Measurements from ENCODE around the gene PFN2.
"Not testable (repeated sequence)": the region's sequence is repeated elsewhere in the genome, so short reads cannot be mapped to it uniquely, and the experiment has no call there.

Gene PFN2

GRCh38 chr3:149983628-149984027 is 12.9 kb upstream of the PFN2 start:
- no peaks in the 10 kb centered on the region for H3K36me3 ChIP-seq (ENCODE audit: control insufficient read depth, low read length)
- H3F3A ChIP-seq (ENCODE audit: control insufficient read depth, insufficient read depth): no peaks in the 10 kb centered on the region
- no peaks in the 10 kb centered on the region for H3K4me1 ChIP-seq (ENCODE audit: control insufficient read depth, low read length)
- H3K27me3 ChIP-seq (ENCODE audit: control insufficient read depth, low read length): no peaks in the 10 kb centered on the region
- TF ChIP-seq, protein P1, sequence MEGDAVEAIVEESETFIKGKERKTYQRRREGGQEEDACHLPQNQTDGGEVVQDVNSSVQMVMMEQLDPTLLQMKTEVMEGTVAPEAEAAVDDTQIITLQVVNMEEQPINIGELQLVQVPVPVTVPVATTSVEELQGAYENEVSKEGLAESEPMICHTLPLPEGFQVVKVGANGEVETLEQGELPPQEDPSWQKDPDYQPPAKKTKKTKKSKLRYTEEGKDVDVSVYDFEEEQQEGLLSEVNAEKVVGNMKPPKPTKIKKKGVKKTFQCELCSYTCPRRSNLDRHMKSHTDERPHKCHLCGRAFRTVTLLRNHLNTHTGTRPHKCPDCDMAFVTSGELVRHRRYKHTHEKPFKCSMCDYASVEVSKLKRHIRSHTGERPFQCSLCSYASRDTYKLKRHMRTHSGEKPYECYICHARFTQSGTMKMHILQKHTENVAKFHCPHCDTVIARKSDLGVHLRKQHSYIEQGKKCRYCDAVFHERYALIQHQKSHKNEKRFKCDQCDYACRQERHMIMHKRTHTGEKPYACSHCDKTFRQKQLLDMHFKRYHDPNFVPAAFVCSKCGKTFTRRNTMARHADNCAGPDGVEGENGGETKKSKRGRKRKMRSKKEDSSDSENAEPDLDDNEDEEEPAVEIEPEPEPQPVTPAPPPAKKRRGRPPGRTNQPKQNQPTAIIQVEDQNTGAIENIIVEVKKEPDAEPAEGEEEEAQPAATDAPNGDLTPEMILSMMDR (IDR thresholded peaks at IDR 0.05; ENCODE audit: low read depth, low read length, poor library complexity, severe bottlenecking): no peak
- no peak for TF ChIP-seq EZH2phosphoT487 (IDR thresholded peaks at IDR 0.05; ENCODE audit: borderline replicate concordance, low read length)
- no peaks in the 10 kb centered on the region for H3K9me2 ChIP-seq (replicated peaks; ENCODE audit: control insufficient read depth, low read length)
- H4K20me1 ChIP-seq (ENCODE audit: control insufficient read depth, insufficient read depth, low read depth, low read length): no peaks in the 10 kb centered on the region
- no peaks in the 10 kb centered on the region for H3K9me3 ChIP-seq (ENCODE audit: control insufficient read depth, insufficient read depth, low read length)
- H3K27ac ChIP-seq (ENCODE audit: low read depth, low read length): no peak overlapping the region
- H3K79me2 ChIP-seq (ENCODE audit: control insufficient read depth, low read length): no peaks in the 10 kb centered on the region
- no peak overlapping the region for H3K4me2 ChIP-seq (ENCODE audit: low read length)
- H3K4me3 ChIP-seq (ENCODE audit: low read length): no peak overlapping the region

DNA sequence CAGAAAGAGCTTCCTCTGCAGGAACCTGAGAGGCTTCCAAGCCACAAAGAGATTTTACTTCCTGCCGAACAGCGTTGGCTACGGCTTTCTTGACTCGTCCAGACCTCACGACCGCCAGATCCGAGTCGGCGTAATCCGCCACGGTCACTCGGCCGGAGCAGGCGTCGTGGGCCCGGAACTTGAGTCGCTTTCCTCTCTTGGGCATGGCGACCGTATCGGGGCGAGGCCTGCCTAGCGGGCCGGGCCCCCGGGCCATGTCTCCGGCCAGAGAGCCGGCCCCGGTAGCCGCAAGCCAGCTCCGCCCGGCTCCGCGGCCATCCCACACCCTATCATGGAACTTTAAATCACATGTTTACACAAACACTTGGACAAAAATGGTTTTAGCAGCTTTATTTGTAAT is 12.4 kb upstream of the PFN2 start:
- not testable (repeated sequence) for H3K79me2 ChIP-seq (ENCODE audit: control insufficient read depth, low read length); H3K27ac ChIP-seq (ENCODE audit: low read depth, low read length); H4K20me1 ChIP-seq (ENCODE audit: control insufficient read depth, insufficient read depth, low read depth, low read length); H3K9me3 ChIP-seq (ENCODE audit: control insufficient read depth, insufficient read depth, low read length); H3F3A ChIP-seq (ENCODE audit: control insufficient read depth, insufficient read depth); H3K4me3 ChIP-seq (ENCODE audit: low read length); H3K4me1 ChIP-seq (ENCODE audit: control insufficient read depth, low read length); H3K27me3 ChIP-seq (ENCODE audit: control insufficient read depth, low read length); H3K36me3 ChIP-seq (ENCODE audit: control insufficient read depth, low read length); H3K9me2 ChIP-seq (replicated peaks; ENCODE audit: control insufficient read depth, low read length); H3K4me2 ChIP-seq (ENCODE audit: low read length)

DNA sequence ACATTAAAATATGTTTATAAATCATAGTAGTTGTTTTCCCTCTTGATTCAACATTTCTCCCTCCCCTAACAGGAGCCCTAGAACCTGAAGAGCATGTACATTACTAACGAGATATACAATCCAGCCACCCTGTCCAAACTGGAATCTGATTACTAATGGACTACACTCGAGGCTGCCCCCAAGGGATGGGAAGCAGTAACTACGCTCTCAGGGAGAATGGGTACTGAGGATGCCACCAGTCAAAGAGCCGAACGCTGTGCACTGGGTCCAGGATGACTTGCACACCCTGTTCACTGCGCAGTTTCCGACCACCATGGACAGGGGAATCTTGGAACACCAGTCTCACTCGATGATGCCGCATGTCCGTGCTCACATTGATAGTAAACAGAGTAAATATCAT is 11.3 kb upstream of the PFN2 start:
- not testable (repeated sequence) for H3F3A ChIP-seq (ENCODE audit: control insufficient read depth, insufficient read depth); H3K4me2 ChIP-seq (ENCODE audit: low read length); H4K20me1 ChIP-seq (ENCODE audit: control insufficient read depth, insufficient read depth, low read depth, low read length); H3K27ac ChIP-seq (ENCODE audit: low read depth, low read length); H3K36me3 ChIP-seq (ENCODE audit: control insufficient read depth, low read length); H3K4me1 ChIP-seq (ENCODE audit: control insufficient read depth, low read length); H3K4me3 ChIP-seq (ENCODE audit: low read length); H3K27me3 ChIP-seq (ENCODE audit: control insufficient read depth, low read length); H3K79me2 ChIP-seq (ENCODE audit: control insufficient read depth, low read length); H3K9me2 ChIP-seq (replicated peaks; ENCODE audit: control insufficient read depth, low read length); H3K9me3 ChIP-seq (ENCODE audit: control insufficient read depth, insufficient read depth, low read length)

DNA sequence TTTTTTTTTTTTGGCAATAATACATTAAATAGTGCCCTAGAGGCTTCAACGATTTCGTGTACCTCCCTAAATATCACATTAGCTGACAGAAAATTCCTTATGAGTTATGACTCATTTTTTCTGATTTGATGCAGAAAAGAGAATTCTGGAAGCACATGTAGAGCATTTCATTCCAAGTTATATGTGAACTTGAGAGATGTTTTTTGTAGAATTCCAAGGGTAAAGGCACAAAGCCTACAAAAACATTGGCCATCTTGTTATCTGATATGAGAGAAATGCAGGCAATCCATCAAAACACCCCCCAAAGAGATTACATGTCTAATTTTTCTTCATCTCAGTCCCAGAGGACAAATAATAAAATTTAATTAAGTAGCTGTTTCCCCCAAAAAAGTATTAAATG is 6.7 kb upstream of the PFN2 start:
- TF ChIP-seq EZH2phosphoT487 (IDR thresholded peaks at IDR 0.05; ENCODE audit: borderline replicate concordance, low read length): no peak
- TF ChIP-seq, protein P1 (IDR thresholded peaks at IDR 0.05; ENCODE audit: low read depth, low read length, poor library complexity, severe bottlenecking): no peak
- peaks cover 5% of the 10 kb centered on the region; the same call in 1 of the 2 replicates for H3F3A ChIP-seq (ENCODE audit: control insufficient read depth, insufficient read depth)

More for the DNA sequence above, 6.7 kb upstream of the PFN2 start:
- Histone ChIP-seq H3K36me3 (ENCODE audit: control insufficient read depth, low read length) (no peaks in the 10 kb centered on the region), H3K4me2 (ENCODE audit: low read length) (no peak overlapping the region), H3K4me3 (ENCODE audit: low read length) (no peak overlapping the region), H3K27ac (ENCODE audit: low read depth, low read length) (no peak overlapping the region), H3K9me3 (ENCODE audit: control insufficient read depth, insufficient read depth, low read length) (no peaks in the 10 kb centered on the region), H3K9me2 (replicated peaks; ENCODE audit: control insufficient read depth, low read length) (no peaks in the 10 kb centered on the region), H3K4me1 (ENCODE audit: control insufficient read depth, low read length) (no peaks in the 10 kb centered on the region; the same call in 1 of the 2 replicates), H3K27me3 (ENCODE audit: control insufficient read depth, low read length) (peaks cover 12% of the 10 kb centered on the region), H4K20me1 (ENCODE audit: control insufficient read depth, insufficient read depth, low read depth, low read length) (no peaks in the 10 kb centered on the region), H3K79me2 (ENCODE audit: control insufficient read depth, low read length) (no peaks in the 10 kb centered on the region)

Data from DOHH2 (cell line).